Liver (tissue), 3 donors: ENCODE results near the gene EEF1AKMT2.

ENCODE experiments used
- EGR1 ChIP-seq, 2 donors: IDR thresholded peaks; 2 replicates each; pipeline ENCODE4 v1.6.1; 2016 to 2018; ENCODE audit warnings: antibody characterized with exemption in 2 of 2, low read depth in 2 of 2
- FOXA1 ChIP-seq: IDR thresholded peaks from 2 replicates; pipeline ENCODE4 v1.6.1; 2016; ENCODE audit warnings: antibody characterized with exemption
- RAD21 ChIP-seq, 2 donors: IDR thresholded peaks; 2 replicates each; pipeline ENCODE4 v1.6.1; 2016; ENCODE audit warnings: antibody characterized with exemption in 2 of 2, mild to moderate bottlenecking in 2 of 2
- SP1 ChIP-seq: IDR thresholded peaks from 2 replicates; pipeline ENCODE4 v1.6.1; 2018; ENCODE audit warnings: antibody characterized with exemption, mild to moderate bottlenecking
- TAF1 ChIP-seq: conservative IDR thresholded peaks from 2 replicates; pipeline ENCODE4 v1.6.1; 2016; ENCODE audit warnings: antibody characterized with exemption, mild to moderate bottlenecking
- TF ChIP-seq, protein P1 (sequence below): fragments of 150-350 bp; IDR thresholded peaks from 2 replicates; pipeline ENCODE4 v1.5.1; 2017; ENCODE audit warnings: improper control_type of control experiment, low read depth, low read length; ENCODE audit not compliant: missing input control
- TF ChIP-seq, protein P2 (sequence below): IDR thresholded peaks from 2 replicates; pipeline ENCODE4 v1.6.1; 2016; ENCODE audit warnings: antibody characterized with exemption
- TF ChIP-seq, protein P3 (sequence below): IDR thresholded peaks from 2 replicates; pipeline ENCODE4 v1.6.1; 2016; ENCODE audit warnings: antibody characterized with exemption
- TF ChIP-seq, protein P4 (sequence below): IDR thresholded peaks from 2 replicates; pipeline ENCODE4 v1.6.1; 2016; ENCODE audit warnings: antibody characterized with exemption, mild to moderate bottlenecking
- donor health status: healthy.
- donor health status: healthy.

DNA sequence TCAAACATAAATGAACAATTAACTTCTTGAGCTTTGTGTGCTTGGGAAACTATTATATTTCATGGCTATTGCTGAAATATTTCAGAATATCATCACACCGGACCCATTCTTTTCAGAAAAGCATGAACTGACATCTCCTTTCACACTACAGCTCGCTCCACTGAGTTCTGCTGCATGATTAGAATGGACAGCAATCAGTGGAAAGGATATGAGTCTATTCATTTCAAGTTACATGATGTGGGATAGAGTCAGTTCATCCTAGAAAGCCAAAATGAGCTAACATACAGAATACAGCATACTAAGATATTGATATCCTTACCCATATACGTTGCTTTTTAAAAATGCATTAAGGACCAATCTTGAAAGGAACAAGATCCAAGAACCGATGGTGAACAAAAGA is 46.4 kb downstream of the EEF1AKMT2 start:
- TF ChIP-seq, protein P1, sequence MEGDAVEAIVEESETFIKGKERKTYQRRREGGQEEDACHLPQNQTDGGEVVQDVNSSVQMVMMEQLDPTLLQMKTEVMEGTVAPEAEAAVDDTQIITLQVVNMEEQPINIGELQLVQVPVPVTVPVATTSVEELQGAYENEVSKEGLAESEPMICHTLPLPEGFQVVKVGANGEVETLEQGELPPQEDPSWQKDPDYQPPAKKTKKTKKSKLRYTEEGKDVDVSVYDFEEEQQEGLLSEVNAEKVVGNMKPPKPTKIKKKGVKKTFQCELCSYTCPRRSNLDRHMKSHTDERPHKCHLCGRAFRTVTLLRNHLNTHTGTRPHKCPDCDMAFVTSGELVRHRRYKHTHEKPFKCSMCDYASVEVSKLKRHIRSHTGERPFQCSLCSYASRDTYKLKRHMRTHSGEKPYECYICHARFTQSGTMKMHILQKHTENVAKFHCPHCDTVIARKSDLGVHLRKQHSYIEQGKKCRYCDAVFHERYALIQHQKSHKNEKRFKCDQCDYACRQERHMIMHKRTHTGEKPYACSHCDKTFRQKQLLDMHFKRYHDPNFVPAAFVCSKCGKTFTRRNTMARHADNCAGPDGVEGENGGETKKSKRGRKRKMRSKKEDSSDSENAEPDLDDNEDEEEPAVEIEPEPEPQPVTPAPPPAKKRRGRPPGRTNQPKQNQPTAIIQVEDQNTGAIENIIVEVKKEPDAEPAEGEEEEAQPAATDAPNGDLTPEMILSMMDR, result no peak
- TF ChIP-seq, protein P2, sequence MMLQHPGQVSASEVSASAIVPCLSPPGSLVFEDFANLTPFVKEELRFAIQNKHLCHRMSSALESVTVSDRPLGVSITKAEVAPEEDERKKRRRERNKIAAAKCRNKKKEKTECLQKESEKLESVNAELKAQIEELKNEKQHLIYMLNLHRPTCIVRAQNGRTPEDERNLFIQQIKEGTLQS, result no peak
- no peak for TF ChIP-seq RAD21 (IDR thresholded peaks at IDR 0.05)
- TF ChIP-seq TAF1, result no peak
- TF ChIP-seq FOXA1, result no peak
- TF ChIP-seq, protein P3, sequence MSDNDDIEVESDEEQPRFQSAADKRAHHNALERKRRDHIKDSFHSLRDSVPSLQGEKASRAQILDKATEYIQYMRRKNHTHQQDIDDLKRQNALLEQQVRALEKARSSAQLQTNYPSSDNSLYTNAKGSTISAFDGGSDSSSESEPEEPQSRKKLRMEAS, result no peak
- TF ChIP-seq SP1, result no peak
- TF ChIP-seq, protein P4, sequence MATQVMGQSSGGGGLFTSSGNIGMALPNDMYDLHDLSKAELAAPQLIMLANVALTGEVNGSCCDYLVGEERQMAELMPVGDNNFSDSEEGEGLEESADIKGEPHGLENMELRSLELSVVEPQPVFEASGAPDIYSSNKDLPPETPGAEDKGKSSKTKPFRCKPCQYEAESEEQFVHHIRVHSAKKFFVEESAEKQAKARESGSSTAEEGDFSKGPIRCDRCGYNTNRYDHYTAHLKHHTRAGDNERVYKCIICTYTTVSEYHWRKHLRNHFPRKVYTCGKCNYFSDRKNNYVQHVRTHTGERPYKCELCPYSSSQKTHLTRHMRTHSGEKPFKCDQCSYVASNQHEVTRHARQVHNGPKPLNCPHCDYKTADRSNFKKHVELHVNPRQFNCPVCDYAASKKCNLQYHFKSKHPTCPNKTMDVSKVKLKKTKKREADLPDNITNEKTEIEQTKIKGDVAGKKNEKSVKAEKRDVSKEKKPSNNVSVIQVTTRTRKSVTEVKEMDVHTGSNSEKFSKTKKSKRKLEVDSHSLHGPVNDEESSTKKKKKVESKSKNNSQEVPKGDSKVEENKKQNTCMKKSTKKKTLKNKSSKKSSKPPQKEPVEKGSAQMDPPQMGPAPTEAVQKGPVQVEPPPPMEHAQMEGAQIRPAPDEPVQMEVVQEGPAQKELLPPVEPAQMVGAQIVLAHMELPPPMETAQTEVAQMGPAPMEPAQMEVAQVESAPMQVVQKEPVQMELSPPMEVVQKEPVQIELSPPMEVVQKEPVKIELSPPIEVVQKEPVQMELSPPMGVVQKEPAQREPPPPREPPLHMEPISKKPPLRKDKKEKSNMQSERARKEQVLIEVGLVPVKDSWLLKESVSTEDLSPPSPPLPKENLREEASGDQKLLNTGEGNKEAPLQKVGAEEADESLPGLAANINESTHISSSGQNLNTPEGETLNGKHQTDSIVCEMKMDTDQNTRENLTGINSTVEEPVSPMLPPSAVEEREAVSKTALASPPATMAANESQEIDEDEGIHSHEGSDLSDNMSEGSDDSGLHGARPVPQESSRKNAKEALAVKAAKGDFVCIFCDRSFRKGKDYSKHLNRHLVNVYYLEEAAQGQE, result no peak
- no peak for TF ChIP-seq EGR1 (IDR thresholded peaks at IDR 0.05; ENCODE audit: low read depth in 2 of 2)
